Fibroblast of upper back skin (primary cell): ENCODE results near the gene KIF1A.

Experiments used
- DNase-seq: peaks from one replicate; pipeline ENCODE4 v3.0.0-alpha.2; 2013

KIF1A gene

GRCh38 chr2:240817496-240818292, 2.3 kb downstream of the KIF1A start:
- DNase-seq: no peak

- no peak for DNase-seq
These were observed 3.2 kb downstream of the KIF1A start for GRCh38 chr2:240816584-240817495.

- no peak for DNase-seq
These were observed 4.0 kb downstream of the KIF1A start for GRCh38 chr2:240815761-240816583.

GRCh38 chr2:240814946-240815760, 4.9 kb downstream of the KIF1A start:
- no peak for DNase-seq

- no peak for DNase-seq
These were observed 5.7 kb downstream of the KIF1A start for GRCh38 chr2:240814280-240814679.

- DNase-seq: no peak
These were observed 6.6 kb downstream of the KIF1A start for GRCh38 chr2:240813231-240813921.

GRCh38 chr2:240812721-240813120, 7.3 kb downstream of the KIF1A start:
- DNase-seq: no peak

GRCh38 chr2:240812301-240812680, 7.7 kb downstream of the KIF1A start:
- no peak for DNase-seq

GRCh38 chr2:240811346-240812300, 8.4 kb downstream of the KIF1A start:
- no peak for DNase-seq

- DNase-seq: no peak
These were observed 9.4 kb downstream of the KIF1A start for GRCh38 chr2:240810621-240811020.

- no peak for DNase-seq
These were observed 9.8 kb downstream of the KIF1A start for GRCh38 chr2:240810199-240810598.

- DNase-seq: no peak
These were observed 10.7 kb downstream of the KIF1A start for GRCh38 chr2:240809276-240809675.

GRCh38 chr2:240806459-240806858, 13.6 kb downstream of the KIF1A start:
- DNase-seq: no peak

- DNase-seq: no peak
These were observed 14.0 kb downstream of the KIF1A start for GRCh38 chr2:240806006-240806405.

GRCh38 chr2:240803191-240803590, 16.8 kb downstream of the KIF1A start:
- DNase-seq: no peak

GRCh38 chr2:240799033-240799820, 20.8 kb downstream of the KIF1A start:
- DNase-seq: no peak

- DNase-seq: no peak
These were observed 21.6 kb downstream of the KIF1A start for GRCh38 chr2:240798327-240798905.

- DNase-seq: no peak
These were observed 22.1 kb downstream of the KIF1A start for GRCh38 chr2:240797914-240798313.

GRCh38 chr2:240797500-240797895, 22.5 kb downstream of the KIF1A start:
- no peak for DNase-seq
